Endothelial cell of umbilical vein (primary cell): Measurements from ENCODE around the gene TIGIT. TPM values are rescaled to one million over a fixed set of nuclear protein-coding genes. Genes with fewer than 3 reads are reported as not detected.

ENCODE experiments used
- BruUV-seq: library from RNA; stranded (reverse); fragments of 400-500 nt; replicated peaks from 2 replicates; lab custom pipeline; 2021; lab: Mats Ljungman, UMichigan
- CTCF ChIA-PET: fragments of 300-600, 350-600 bp; sonication (Branson Sonifier 250); formaldehyde crosslinking; loops from one replicate; lab custom pipeline; 2021; ENCODE audit warnings: antibody characterized with exemption, inconsistent platforms; lab: Charles Lee
- POLR2A ChIA-PET: fragments of 300-600, 350-600 bp; sonication (Branson Sonifier 250); formaldehyde crosslinking; loops from one replicate; lab custom pipeline; 2021; ENCODE audit warnings: antibody characterized with exemption, inconsistent platforms; lab: Charles Lee
- DNase-seq: peaks from one replicate; pipeline ENCODE4 v3.0.0-alpha.2; 2011; ENCODE audit warnings: low read depth, low spot score
- FAIRE-seq: peaks from 2 replicates; lab custom pipeline; 2011; peaks lifted over from hg19 to GRCh38; lab: Jason Lieb, UNC
- H2AFZ ChIP-seq: 2 replicates; pipeline ENCODE4 v1.6.0; 2012; ENCODE audit warnings: low read depth, low read length, control low read depth, inconsistent platforms
- H3K27ac ChIP-seq: 2 replicates; pipeline ENCODE4 v1.5.1; 2011; ENCODE audit warnings: low read depth, mild to moderate bottlenecking, control low read depth, low read length, moderate library complexity; ENCODE audit not compliant: insufficient read depth
- H3K27me3 ChIP-seq, 2 experiments: 2 replicates each; pipeline versions ENCODE4 v1.6.0 to v1.6.1; 2011; ENCODE audit warnings: low read length in 2 of 2, mixed read lengths in 1 of 2; ENCODE audit not compliant: control insufficient read depth in 2 of 2, insufficient read depth in 2 of 2
- H3K36me3 ChIP-seq, 2 experiments: 2 replicates in 1 of 2; 3 replicates in 1 of 2; pipeline ENCODE4 v1.5.1; 2011; ENCODE audit warnings: low read length in 2 of 2, mild to moderate bottlenecking in 1 of 2, moderate library complexity in 1 of 2; ENCODE audit not compliant: control insufficient read depth in 2 of 2, insufficient read depth in 2 of 2; ENCODE audit errors: extremely low read depth in 1 of 2
- H3K4me1 ChIP-seq: 3 replicates; pipeline ENCODE4 v1.5.1; 2011; ENCODE audit warnings: mild to moderate bottlenecking, low read length; ENCODE audit not compliant: control insufficient read depth, insufficient read depth; ENCODE audit errors: extremely low read depth
- H3K4me2 ChIP-seq: 2 replicates; pipeline ENCODE4 v1.6.1; 2011; ENCODE audit warnings: low read length, control low read depth, mixed read lengths; ENCODE audit not compliant: insufficient read depth
- H3K4me3 ChIP-seq, 3 experiments: fragments of 200-600 bp in 1 of 3; sonication (generic), shearing (Covaris generic) in 1 of 3; replicated peaks in 1 of 3; 2 replicates each; pipeline ENCODE4 v1.5.1; 2011 to 2016; ENCODE audit warnings: control low read depth in 3 of 3, low read length in 3 of 3, mild to moderate bottlenecking in 2 of 3, inconsistent platforms in 1 of 3, low read depth in 1 of 3, moderate library complexity in 1 of 3; ENCODE audit not compliant: insufficient read depth in 1 of 3
- H3K79me2 ChIP-seq: 2 replicates; pipeline ENCODE4 v1.6.0; 2012; ENCODE audit warnings: low read length, inconsistent platforms; ENCODE audit not compliant: control insufficient read depth, insufficient read depth
- H3K9ac ChIP-seq: replicated peaks from 2 replicates; pipeline ENCODE3; 2011; ENCODE audit warnings: low read length, control low read depth; ENCODE audit not compliant: insufficient read depth; ENCODE audit errors: extremely low read depth
- H3K9me1 ChIP-seq: replicated peaks from 3 replicates; pipeline ENCODE4 v1.6.0; 2011; ENCODE audit warnings: mild to moderate bottlenecking, low read length; ENCODE audit not compliant: control insufficient read depth, insufficient read depth; ENCODE audit errors: extremely low read depth
- H3K9me3 ChIP-seq: replicated peaks from 2 replicates; pipeline ENCODE4 v1.5.1; 2012; ENCODE audit warnings: low read length, inconsistent platforms; ENCODE audit not compliant: control insufficient read depth, insufficient read depth
- H4K20me1 ChIP-seq: replicated peaks from 2 replicates; pipeline ENCODE3; 2011; ENCODE audit warnings: mild to moderate bottlenecking, low read length; ENCODE audit not compliant: control insufficient read depth, insufficient read depth; ENCODE audit errors: extremely low read depth
- CTCF ChIP-seq, 2 donors: IDR thresholded peaks; 1 replicate in 1 of 2; 2 replicates in 1 of 2; pipeline ENCODE4 v1.5.1; 2011; ENCODE audit warnings: low read length in 2 of 2, mild to moderate bottlenecking in 2 of 2, moderate library complexity in 2 of 2, control low read depth in 1 of 2, inconsistent platforms in 1 of 2, low read depth in 1 of 2; ENCODE audit not compliant: insufficient read depth in 1 of 2; ENCODE audit errors: extremely low read depth in 1 of 2
- EZH2 ChIP-seq: IDR thresholded peaks from 2 replicates; pipeline ENCODE4 v1.6.1; 2012; ENCODE audit warnings: borderline replicate concordance, low read depth, mild to moderate bottlenecking, moderate library complexity, low read length, inconsistent platforms; ENCODE audit not compliant: severe bottlenecking
- FOS ChIP-seq: IDR thresholded peaks from 2 replicates; pipeline ENCODE4 v1.6.1; 2011; ENCODE audit warnings: mild to moderate bottlenecking, low read length, moderate library complexity, borderline replicate concordance; ENCODE audit not compliant: insufficient read depth
- GATA2 ChIP-seq: IDR thresholded peaks from 2 replicates; pipeline ENCODE4 v1.7.0; 2011; ENCODE audit warnings: low read depth, mild to moderate bottlenecking, moderate library complexity, mixed read lengths, low read length; ENCODE audit not compliant: insufficient read length, insufficient read depth
- MAX ChIP-seq: IDR thresholded peaks from 2 replicates; pipeline ENCODE4 v1.6.1; 2011; ENCODE audit not compliant: insufficient read depth, insufficient read length
- MYC ChIP-seq: IDR thresholded peaks from one replicate; pipeline ENCODE4 v1.6.1; 2011; ENCODE audit warnings: mild to moderate bottlenecking, low read depth, low read length
- POLR2A ChIP-seq: IDR thresholded peaks from 2 replicates; pipeline ENCODE4 v1.6.1; 2012; ENCODE audit warnings: low read depth, mild to moderate bottlenecking, control low read depth, low read length
- POLR2AphosphoS5 ChIP-seq: IDR thresholded peaks from 2 replicates; pipeline ENCODE4 v1.6.1; 2012; ENCODE audit warnings: low read depth, mild to moderate bottlenecking, control low read depth, low read length, moderate library complexity; ENCODE audit not compliant: insufficient read depth
- dilution Hi-C: fragments of 300-500 bp; cut with MboI; formaldehyde crosslinking; loops from one replicate; pipeline ENCODE4 v1.15.0; 2019; ENCODE audit warnings: low sequenced_read_pairs; ENCODE audit not compliant: extremely low pct_ligation_motif_present
- intact Hi-C: fragments of 100-400 bp; cut with micrococcal nuclease; formaldehyde crosslinking; loops from one replicate; pipeline ENCODE4 v1.10.0; 2022
- polyA plus RNA-seq, 4 experiments: library from polyadenylated mRNA; depleted of rRNA in 3 of 4; stranded (reverse) in 3 of 4; unstranded in 1 of 4; fragments of >200 nt; gene quantifications; 2 replicates each; pipeline versions ENCODE4 v1.2.1 to v1.2.3, GENCODE V29; 2011 to 2012; ENCODE audit warnings: missing spikeins in 1 of 4
- total RNA-seq: library from RNA; stranded (reverse); gene quantifications from 2 replicates; pipeline ENCODE4 v1.2.3, GENCODE V29; 2021

Gene TIGIT
- total and polyA plus RNA-seq, 2 donors (not counting 3 experiments of a cell fraction or from before 2014, with no cell fraction given): not detected

- peaks cover 2 to 6% of the 10 kb centered on the region in 2 experiments for H3K27me3 ChIP-seq
- no peak for FAIRE-seq
- no peak overlapping the region for H2AFZ ChIP-seq
- no peaks in the 10 kb centered on the region for H3K79me2 ChIP-seq
- H3K36me3 ChIP-seq: no peaks in the 10 kb centered on the region
- POLR2A ChIA-PET: no interaction called here
- intact Hi-C loops: no loop called here
- no peak for DNase-seq
- dilution Hi-C loops: no loop called here
- CTCF ChIA-PET: interaction anchor here (1.4 kb wide), 1 partner anchor 19 kb away, joined by 3 read pairs; no protein-coding TSS in a partner anchor
- H3K9me1 ChIP-seq: no peaks in the 10 kb centered on the region
- H3K4me3 ChIP-seq: no peak overlapping the region
- no peak overlapping the region for H3K27ac ChIP-seq
- H3K4me1 ChIP-seq: no peaks in the 10 kb centered on the region
- no peak for TF ChIP-seq CTCF (IDR thresholded peaks at IDR 0.05; ENCODE audit: extremely low read depth in 1 of 2, insufficient read depth in 1 of 2, low read depth in 1 of 2, low read length in 2 of 2)
- no peak for TF ChIP-seq POLR2AphosphoS5
- TF ChIP-seq MYC: no peak
- no peak for TF ChIP-seq POLR2A
- TF ChIP-seq GATA2: no peak
- no peak for TF ChIP-seq EZH2
- TF ChIP-seq MAX: no peak
- no peak for TF ChIP-seq FOS
- H4K20me1 ChIP-seq: no peaks in the 10 kb centered on the region
- no peaks in the 10 kb centered on the region for H3K9me3 ChIP-seq
- no TSS peak for BruUV-seq
- H3K4me2 ChIP-seq: no peak overlapping the region
- H3K9ac ChIP-seq: no peak overlapping the region
These were observed 14.5 kb downstream of the TIGIT start for GRCh38 chr3:114308377-114308776.
